Measurements from ENCODE around the gene RASAL2.
"Not testable (repeated sequence)": the region's sequence is repeated elsewhere in the genome, so short reads cannot be mapped to it uniquely, and the experiment has no call there.

The RASAL2 gene

DNA sequence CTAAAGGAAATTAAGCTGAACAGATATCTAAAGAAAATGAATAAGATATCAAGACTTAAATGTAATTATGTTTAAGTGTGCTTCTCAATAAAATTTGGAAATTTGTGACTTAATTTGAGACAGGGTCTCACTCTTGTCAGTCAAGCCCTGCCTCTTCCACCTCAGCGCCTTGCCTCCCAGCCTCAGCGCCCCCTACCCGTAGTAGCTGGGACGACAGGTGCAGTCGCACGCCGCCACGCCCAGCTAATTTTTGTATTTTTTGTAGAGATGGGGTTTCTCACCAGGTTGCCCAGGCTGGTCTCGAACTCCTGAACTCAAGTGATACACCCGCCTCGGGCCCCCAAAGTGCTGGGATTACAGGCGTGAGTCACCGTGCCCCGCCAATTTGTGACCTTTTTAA lies 285.9 kb downstream of the RASAL2 start:
- H3K4me3 ChIP-seq (ENCODE audit: low read depth, low read length) = no peak overlapping the region
- peak; percentile 15; the same call in 1 of the 2 replicates for TF ChIP-seq CTCF (IDR thresholded peaks at IDR 0.05; ENCODE audit: control insufficient read depth, extremely low read depth, insufficient read depth)
- no peak for DNase-seq (ENCODE audit: low read depth)

DNA sequence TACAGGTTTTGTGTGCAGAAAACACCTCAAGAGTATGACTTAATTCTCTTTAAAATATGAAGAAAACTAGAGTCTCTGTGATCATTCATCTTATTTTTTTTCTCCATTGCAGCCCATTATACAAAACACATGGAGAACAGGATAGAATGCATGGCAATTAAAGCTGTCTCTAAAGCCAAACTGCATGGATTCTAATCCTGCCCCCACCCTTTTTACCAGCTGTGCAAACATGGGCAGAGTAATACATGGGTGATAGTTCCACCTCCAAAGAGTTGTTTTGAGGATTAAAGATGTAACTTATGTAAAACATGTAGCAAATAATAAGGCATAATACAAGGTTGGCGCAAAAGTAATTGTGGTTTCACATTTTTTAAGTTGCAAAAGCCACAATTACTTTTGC lies 288.5 kb downstream of the RASAL2 start:
- no peak for TF ChIP-seq CTCF (IDR thresholded peaks at IDR 0.05; ENCODE audit: control insufficient read depth, extremely low read depth, insufficient read depth)
- DNase-seq (ENCODE audit: low read depth) = no peak
- H3K4me3 ChIP-seq (ENCODE audit: low read depth, low read length) = no peak overlapping the region

DNA sequence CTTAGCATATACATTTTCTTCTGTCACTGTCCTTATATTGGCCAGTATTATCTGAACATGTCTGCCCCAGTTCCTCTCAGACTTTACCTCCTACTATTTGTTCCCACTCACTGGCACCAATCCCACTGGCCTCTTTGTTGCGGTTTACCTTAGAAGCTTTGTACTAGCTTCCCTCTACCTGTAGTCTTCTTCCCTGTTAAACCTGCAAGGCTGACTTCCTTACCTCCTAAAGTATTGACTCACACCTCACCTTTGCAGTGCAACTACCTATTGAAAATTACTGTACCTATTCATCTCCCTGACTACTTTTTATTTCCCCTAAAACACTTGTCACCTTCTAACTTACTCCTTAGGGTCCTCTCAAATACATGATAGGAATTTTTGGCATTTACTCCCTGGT lies 291.8 kb downstream of the RASAL2 start:
- DNase-seq (ENCODE audit: low read depth) = no peak
- TF ChIP-seq CTCF (IDR thresholded peaks at IDR 0.05; ENCODE audit: control insufficient read depth, extremely low read depth, insufficient read depth) = no peak
- no peak overlapping the region for H3K4me3 ChIP-seq (ENCODE audit: low read depth, low read length)

- DNase-seq (ENCODE audit: low read depth) = no peak
- H3K4me3 ChIP-seq (ENCODE audit: low read depth, low read length) = no peak overlapping the region
- TF ChIP-seq CTCF (IDR thresholded peaks at IDR 0.05; ENCODE audit: control insufficient read depth, extremely low read depth, insufficient read depth) = no peak
Observed at GRCh38 chr1:178388418-178389145, 294.7 kb downstream of the RASAL2 start.

DNA sequence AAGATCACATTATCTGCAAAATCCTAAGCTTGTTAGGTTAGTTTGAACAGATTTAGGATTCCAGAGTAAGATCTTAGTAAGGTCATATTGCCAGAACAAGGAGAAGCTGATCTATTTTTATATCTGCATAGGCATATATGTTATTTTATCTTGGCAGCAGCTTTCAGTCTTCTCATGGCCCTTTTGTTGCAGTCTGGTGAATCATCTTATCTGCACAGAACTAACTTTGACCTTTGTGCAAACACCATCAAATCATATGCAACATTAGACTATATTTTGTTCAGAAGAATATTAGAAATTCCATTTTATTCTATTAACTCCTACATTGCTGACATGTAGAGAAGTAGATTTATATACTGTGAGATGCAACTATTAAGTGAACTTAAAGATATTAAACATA lies 295.5 kb downstream of the RASAL2 start:
- no peak for DNase-seq (ENCODE audit: low read depth)
- H3K4me3 ChIP-seq (ENCODE audit: low read depth, low read length) = no peak overlapping the region
- no peak for TF ChIP-seq CTCF (IDR thresholded peaks at IDR 0.05; ENCODE audit: control insufficient read depth, extremely low read depth, insufficient read depth)

GRCh38 chr1:178390280-178390679 lies 296.4 kb downstream of the RASAL2 start:
- H3K4me3 ChIP-seq (ENCODE audit: low read depth, low read length); DNase-seq (ENCODE audit: low read depth): not testable (repeated sequence)

- TF ChIP-seq CTCF (IDR thresholded peaks at IDR 0.05; ENCODE audit: control insufficient read depth, extremely low read depth, insufficient read depth) = no peak
- no peak overlapping the region for H3K4me3 ChIP-seq (ENCODE audit: low read depth, low read length)
- no peak for DNase-seq (ENCODE audit: low read depth)
Observed at GRCh38 chr1:178393370-178393769, 299.5 kb downstream of the RASAL2 start.

Data from LNCaP clone FGC (cell line).